ENCODE data around the gene CCDC85C. TPM values are rescaled to one million over a fixed set of nuclear protein-coding genes. Genes with fewer than 3 reads are reported as not detected.

Gene CCDC85C
- total RNA-seq, 2 experiments from 2014 or later = 10.0 to 10.9 TPM

DNA sequence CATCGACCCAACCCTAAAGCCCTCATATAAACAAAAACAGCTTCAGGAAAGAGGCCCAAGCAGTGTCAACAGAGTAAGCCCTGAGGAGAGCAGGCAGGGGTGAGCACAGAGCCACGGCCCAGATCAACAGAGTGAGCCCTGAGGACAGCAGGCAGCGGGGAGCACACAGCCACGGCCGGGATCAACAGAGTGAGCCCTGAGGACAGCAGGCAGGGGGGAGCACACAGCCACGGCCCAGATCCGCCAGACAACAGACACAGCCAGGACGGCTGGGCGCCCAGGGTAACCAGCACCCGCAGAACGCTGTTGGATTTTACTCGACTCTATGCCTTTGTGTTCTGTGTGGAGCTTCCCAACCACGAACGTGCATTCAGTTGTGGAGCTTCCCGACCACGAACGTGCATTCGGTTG, 15.0 kb downstream of the CCDC85C start:
- POLR2A ChIA-PET = no interaction called here
- CTCF ChIA-PET = interaction anchor here (0.6 kb wide), 1 partner anchor 208 kb away, joined by 5 read pairs; no protein-coding TSS in a partner anchor
- Mint-ChIP-seq H3K27me3 (no peaks in the 10 kb centered on the region), H3K9me3 (no peaks in the 10 kb centered on the region), H3K4me1 (peaks cover 2% of the 10 kb centered on the region), H3K4me3 (no peak overlapping the region), H3K27ac (no peak overlapping the region), H3K36me3 (ENCODE audit: low read depth) (no peaks in the 10 kb centered on the region)
- DNase-seq = no peak

DNA sequence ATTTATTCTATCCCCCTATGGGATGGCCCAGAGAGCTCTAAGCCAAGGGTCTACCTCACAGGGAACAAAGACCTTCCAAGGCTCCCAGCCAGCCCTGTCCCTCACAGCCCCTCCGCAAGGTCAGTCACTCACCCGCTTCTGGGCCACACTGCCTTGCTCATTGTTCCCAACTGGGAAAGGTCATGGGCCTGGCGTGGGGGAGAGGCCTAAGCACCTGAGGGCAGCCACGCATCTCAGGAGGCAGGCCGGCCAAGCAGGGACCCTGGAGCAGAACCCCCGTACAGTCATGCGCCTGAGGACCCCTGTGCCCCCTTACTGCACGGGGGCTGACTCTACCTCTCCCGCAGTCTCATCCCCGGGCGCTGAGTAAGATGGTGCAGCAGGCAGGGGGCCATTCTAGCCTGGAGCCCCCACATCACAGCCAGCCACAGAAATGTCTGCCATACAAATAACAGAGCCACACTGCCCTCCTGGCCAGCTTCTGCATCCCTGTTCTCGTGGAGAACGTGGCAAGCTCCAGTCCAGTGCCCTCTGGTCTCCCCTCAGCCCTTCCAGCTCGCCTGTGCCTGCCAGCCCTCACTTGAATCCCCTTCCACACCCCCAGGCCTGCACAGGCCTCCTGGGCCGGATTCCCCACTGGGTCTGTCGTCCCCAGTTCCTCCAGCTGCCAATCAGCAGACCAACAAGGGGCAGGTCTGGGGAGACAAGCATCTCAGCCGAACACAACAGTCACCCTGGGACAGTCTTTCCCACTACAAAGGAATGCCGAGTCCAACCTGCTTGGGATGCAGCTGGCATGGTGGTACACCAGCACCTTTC, 16.3 kb downstream of the CCDC85C start:
- no peak for DNase-seq
- ChIA-PET CTCF (no interaction called here), POLR2A (no interaction called here)
- Mint-ChIP-seq H3K4me3 (no peak overlapping the region), H3K27me3 (no peaks in the 10 kb centered on the region), H3K36me3 (ENCODE audit: low read depth) (no peaks in the 10 kb centered on the region), H3K9me3 (no peaks in the 10 kb centered on the region), H3K4me1 (peaks cover 2% of the 10 kb centered on the region), H3K27ac (no peak overlapping the region)

DNA sequence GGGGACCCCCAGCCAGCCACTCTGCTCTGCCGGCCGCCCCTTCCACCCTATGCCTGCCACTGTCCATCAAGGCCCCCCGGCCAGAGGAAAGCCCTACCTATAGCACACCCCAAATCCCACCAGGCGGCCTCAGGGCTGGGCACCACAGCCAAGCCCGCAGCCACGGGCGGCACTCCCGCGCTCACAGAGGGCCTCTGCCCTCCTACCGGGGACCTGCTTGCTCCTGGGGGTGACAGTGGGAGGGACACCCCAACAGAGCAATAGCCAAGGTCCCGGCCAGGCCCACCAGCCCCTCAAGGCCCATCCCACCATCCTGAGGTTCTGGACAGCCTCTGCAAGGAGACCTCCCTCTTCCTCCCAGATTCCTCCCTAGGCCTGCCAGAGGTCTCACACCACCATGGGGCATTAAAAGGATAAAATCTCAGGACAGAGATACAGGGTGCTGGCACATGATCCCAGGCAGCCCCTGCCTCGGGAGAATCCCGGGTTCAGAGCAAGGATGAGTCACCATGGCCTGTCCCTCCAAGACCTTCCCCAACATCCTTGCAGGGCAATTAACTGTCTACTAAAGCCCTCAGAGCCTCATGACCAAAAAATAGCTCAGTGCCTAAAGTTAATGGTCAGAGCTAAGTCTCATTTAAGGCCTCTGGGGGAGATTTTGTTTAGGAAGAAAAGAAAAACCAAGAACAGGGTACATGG, 17.1 kb downstream of the CCDC85C start:
- DNase-seq = no peak
- CTCF ChIA-PET = no interaction called here
- Mint-ChIP-seq H3K9me3 (no peaks in the 10 kb centered on the region), H3K4me1 (peaks cover 2% of the 10 kb centered on the region), H3K36me3 (ENCODE audit: low read depth) (no peaks in the 10 kb centered on the region), H3K4me3 (no peak overlapping the region), H3K27me3 (no peaks in the 10 kb centered on the region), H3K27ac (no peak overlapping the region)
- POLR2A ChIA-PET = no interaction called here

DNA sequence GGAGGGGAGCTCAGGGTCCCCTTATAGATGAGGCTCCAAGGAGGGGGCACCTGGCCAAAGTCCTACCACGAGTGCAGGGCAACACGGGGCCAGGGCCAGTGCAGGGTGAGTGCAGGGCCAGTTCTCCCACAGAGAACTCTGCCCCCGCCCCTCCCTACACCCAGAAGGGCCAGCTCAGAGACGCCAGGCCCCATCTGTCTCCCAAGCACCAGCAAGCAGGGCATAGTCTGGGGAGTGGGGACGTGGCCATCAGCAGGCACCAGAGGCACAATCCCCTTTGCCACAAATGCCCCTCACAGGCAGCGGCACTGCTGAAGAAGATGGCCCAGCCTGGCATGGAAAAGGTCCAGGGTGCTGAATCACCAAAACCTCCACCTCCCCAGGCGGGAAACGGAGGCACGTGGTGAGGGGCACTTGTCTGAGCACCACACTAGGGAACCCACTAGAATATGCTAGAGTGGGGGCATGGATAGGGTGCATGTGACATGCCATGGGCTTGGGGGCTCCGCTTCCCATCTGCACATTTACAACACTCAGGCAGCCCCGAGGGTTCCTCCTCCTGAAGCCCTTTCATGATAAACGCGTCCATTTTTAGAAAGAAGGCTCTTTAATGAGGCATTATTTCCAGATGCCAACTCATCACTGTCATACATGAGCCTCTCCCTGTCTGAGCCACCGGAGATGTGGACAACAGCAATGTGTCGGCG, 17.8 kb downstream of the CCDC85C start:
- DNase-seq = no peak
- Mint-ChIP-seq H3K27me3 (no peaks in the 10 kb centered on the region), H3K36me3 (ENCODE audit: low read depth) (no peaks in the 10 kb centered on the region), H3K4me1 (peaks cover 2% of the 10 kb centered on the region), H3K9me3 (no peaks in the 10 kb centered on the region), H3K4me3 (no peak overlapping the region), H3K27ac (no peak overlapping the region)
- CTCF ChIA-PET = no interaction called here
- POLR2A ChIA-PET = no interaction called here

DNA sequence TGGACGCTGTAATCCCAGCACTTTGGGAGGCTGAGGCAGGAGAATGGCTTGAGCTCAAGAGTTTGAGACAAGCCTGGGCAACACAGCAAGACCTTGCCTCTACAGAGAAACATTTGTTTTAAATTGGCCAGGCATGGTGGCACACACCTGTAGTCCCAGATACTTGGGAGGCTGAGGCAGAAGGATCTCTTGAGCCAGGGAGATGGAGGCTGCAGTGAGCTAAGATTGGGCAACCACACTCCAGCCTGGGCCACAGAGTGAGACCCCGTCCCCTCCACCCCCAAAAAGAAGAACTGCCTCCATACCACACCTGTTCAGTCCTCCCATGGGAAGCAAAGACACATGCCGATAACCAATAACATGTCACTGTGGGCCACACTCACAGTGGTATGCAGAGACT, 19.2 kb downstream of the CCDC85C start:
- no peak for DNase-seq
- no peak overlapping the region for H3K4me3 Mint-ChIP-seq
- no peaks in the 10 kb centered on the region for H3K36me3 Mint-ChIP-seq (ENCODE audit: low read depth)
- POLR2A ChIA-PET = no interaction called here
- no peaks in the 10 kb centered on the region for H3K27me3 Mint-ChIP-seq
- CTCF ChIA-PET = no interaction called here
- H3K9me3 Mint-ChIP-seq = no peaks in the 10 kb centered on the region
- H3K4me1 Mint-ChIP-seq = peaks cover 2% of the 10 kb centered on the region
- H3K27ac Mint-ChIP-seq = no peak overlapping the region

DNA sequence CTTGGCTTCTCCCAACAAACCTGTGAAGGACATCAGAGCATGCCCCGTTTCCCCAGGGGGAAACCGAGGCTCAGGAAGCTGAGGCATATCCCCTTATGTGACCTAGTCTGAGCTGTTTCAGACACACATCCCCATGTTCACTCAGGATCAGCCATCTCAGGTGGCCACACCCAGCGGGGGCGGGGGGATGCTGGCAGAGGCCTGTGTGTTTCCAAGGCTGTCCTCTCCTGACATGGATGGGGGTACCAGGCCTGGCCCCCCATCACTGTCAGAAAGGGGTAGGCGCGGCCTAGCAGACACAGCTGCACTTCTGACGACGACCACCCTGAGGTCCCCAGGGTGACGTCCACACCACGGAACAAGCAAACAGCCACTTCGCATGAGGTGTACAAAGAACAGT, 22.1 kb downstream of the CCDC85C start:
- ChIA-PET CTCF (no interaction called here), POLR2A (no interaction called here)
- no peaks in the 10 kb centered on the region for H3K9me3 Mint-ChIP-seq
- no peaks in the 10 kb centered on the region for H3K4me1 Mint-ChIP-seq
- no peaks in the 10 kb centered on the region for H3K27me3 Mint-ChIP-seq
- no peak for DNase-seq
- no peak overlapping the region for H3K4me3 Mint-ChIP-seq
- no peaks in the 10 kb centered on the region for H3K36me3 Mint-ChIP-seq (ENCODE audit: low read depth)
- no peak overlapping the region for H3K27ac Mint-ChIP-seq

DNA sequence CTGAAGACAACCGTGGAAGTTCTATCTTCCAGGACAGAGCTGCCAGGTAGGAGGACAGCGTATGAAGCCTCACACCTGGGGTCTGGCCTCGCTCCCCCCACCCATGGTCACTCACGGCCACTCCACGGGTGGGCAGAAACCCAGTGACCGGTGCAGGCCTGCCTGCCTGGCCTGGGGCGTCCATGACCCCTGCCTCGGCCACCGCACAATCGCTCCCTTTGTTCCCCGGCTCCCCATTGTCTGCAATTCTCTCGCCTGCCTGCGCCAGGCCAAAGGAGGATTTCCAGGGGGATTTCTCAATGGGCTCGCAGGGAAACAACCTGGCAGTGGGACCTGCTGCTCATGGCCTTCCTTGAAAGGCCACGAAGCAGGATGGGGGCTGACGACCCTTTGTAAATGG, 22.6 kb downstream of the CCDC85C start:
- no peak for DNase-seq
- H3K4me1 Mint-ChIP-seq = no peaks in the 10 kb centered on the region
- POLR2A ChIA-PET = no interaction called here
- no peaks in the 10 kb centered on the region for H3K9me3 Mint-ChIP-seq
- H3K27me3 Mint-ChIP-seq = no peaks in the 10 kb centered on the region
- no peak overlapping the region for H3K27ac Mint-ChIP-seq
- no peaks in the 10 kb centered on the region for H3K36me3 Mint-ChIP-seq (ENCODE audit: low read depth)
- H3K4me3 Mint-ChIP-seq = no peak overlapping the region
- CTCF ChIA-PET = no interaction called here

DNA sequence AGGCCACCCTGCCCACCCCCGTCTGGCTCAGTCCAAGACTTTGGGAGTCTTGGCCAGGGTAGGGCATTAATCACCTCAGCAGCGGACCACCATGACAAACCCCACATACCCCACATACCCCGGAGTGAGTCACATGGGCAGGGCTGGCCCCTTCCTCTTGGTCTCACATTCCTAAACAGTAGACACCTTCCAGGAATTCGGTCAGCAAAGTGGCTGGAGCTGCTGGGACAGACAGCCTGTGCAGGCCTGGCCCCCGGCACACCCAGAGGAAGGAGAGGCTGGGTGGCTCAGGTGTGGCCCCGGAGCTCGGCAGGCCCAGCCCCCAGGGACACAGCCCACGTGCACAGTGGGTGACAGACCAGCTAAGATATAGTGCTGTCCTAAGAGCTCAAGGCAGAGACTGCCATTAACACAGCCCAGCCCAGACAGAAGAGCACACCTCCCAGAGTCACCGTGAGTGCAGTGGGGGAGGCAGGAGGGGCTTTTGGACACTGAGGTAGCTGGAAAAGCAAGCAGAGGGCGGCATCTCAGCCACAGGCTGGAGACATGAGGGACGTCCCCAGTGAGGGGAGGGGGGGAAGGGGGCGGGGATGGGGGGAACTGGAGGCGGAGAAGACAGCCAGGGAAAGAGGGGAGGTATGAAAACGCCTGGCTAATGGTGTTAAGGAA, 24.0 kb downstream of the CCDC85C start:
- ChIA-PET POLR2A (no interaction called here), CTCF (no interaction called here)
- DNase-seq = no peak
- Mint-ChIP-seq H3K36me3 (ENCODE audit: low read depth) (no peaks in the 10 kb centered on the region), H3K4me1 (no peaks in the 10 kb centered on the region), H3K27me3 (no peaks in the 10 kb centered on the region), H3K4me3 (no peak overlapping the region), H3K9me3 (no peaks in the 10 kb centered on the region), H3K27ac (no peak overlapping the region)

DNA sequence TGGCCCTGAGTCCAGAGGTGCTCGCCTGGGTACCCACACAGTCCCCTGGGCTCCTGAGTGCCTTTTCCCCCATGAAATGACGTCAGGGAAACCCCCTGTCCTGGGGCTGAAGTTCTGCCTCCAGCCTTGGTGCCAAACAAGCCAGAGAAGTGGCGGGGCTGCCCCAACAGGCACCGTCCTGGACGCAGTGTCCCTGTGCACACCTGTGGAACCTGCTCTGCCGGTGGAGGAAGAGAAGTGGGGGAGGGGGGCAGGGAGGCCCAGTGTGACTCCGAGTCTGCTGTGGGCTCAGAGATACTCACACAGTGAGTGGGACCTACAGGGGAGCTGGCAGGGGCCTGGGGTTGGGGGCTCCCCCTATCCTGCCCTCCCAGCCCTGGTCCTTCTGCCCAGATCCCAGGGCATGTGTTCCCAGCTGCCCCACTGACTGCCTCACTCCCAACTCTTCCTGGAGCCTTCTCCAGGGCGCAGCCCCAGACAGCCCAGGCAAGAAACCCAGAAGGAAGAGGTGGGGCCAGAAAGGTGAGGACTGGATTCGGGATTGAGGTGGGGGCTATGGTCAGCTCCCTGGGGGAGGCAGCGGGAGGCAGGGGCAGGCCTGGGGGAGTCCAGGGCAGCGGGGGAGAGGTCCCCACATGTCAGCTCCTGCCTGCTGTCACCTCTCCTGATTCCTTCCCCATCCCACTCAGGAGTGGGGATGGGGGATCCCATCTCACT, 24.7 kb downstream of the CCDC85C start:
- Mint-ChIP-seq H3K27me3 (no peaks in the 10 kb centered on the region), H3K4me3 (no peak overlapping the region), H3K36me3 (ENCODE audit: low read depth) (no peaks in the 10 kb centered on the region), H3K4me1 (no peaks in the 10 kb centered on the region), H3K27ac (no peak overlapping the region), H3K9me3 (no peaks in the 10 kb centered on the region)
- DNase-seq = no peak
- ChIA-PET POLR2A (no interaction called here), CTCF (no interaction called here)

DNA sequence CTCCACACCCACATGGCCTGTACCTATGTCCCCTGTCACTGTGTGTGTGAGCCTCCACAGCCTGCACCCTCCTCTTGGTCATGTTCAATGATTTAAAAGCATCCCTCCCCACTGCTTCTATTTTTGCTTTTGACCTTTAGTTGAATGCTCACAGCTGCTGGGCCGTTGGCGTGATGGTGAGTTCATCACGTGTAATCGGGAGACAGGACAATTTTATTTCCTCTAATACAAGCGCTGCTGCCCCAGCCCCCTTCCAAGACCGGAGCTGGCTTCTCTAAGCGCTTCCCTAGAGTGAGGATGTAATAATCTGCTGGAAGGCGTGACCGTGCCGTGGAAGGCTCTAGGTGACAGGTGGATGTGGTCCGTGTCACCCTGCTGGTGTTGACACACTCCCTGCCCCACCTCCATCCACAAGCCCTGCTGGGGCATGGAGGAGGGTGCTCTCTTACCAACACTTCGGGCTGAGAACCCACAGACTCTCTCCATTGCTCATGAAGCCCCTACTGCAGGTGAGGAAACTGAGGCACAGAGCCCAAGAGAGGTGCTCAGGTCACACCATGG, 25.4 kb downstream of the CCDC85C start:
- Mint-ChIP-seq H3K4me3 (no peak overlapping the region), H3K9me3 (no peaks in the 10 kb centered on the region), H3K27ac (no peak overlapping the region), H3K27me3 (no peaks in the 10 kb centered on the region), H3K36me3 (ENCODE audit: low read depth) (no peaks in the 10 kb centered on the region), H3K4me1 (no peaks in the 10 kb centered on the region)
- POLR2A ChIA-PET = no interaction called here
- CTCF ChIA-PET = no interaction called here
- DNase-seq = no peak

DNA sequence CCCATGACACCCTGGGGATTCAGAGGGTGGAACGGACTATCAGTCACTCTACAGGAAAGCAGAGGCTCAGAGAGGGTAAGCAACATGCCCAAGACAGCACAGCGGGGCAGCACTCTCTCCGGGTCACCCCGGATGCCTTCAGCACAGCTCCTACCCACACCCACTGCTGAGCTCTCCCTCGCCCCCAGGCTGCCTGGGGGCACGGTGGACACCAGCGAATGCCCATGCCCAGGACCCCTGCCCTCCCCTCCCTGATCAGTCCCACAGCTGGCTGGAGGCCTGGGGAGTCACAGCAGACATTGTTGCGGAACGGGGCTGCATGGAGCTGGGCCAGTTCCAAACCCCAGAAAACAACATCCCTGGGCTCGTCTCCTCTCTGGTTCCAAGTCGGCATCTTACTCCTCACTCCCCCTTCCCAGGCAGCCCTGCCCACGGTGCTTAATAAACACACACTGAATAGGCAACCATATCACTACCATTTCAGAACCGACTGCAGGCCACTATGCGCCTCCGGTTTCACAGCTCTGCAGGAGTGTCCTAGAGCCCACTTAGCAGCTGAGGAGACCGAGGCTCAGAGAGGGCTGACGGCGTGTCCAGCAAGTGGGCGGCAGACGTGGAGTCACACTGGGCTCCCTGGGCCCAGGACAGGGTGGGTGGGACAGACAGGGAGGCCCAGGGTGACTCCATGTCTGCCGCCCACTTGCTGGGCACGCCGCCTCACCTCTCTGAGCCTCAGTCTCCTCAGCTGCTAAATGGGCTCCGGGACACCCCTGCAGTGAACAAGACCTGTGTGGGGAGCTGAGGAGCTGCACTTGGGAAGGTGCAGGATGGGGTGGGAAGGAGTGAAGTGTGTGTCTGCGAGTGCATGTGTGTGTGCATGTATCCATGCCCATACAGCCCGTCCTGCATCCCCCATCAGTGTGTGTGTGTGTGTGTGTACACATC, 27.0 kb downstream of the CCDC85C start:
- DNase-seq = no peak
- CTCF ChIA-PET = interaction anchor here (1.0 kb wide), 1 partner anchor 124 kb away, joined by 3 read pairs; no protein-coding TSS in a partner anchor
- Mint-ChIP-seq H3K27me3 (no peaks in the 10 kb centered on the region), H3K4me1 (no peaks in the 10 kb centered on the region), H3K4me3 (no peak overlapping the region), H3K36me3 (ENCODE audit: low read depth) (no peaks in the 10 kb centered on the region), H3K27ac (no peak overlapping the region), H3K9me3 (no peaks in the 10 kb centered on the region)
- POLR2A ChIA-PET = no interaction called here

Data from activated CD4-positive, alpha-beta T cell treated with anti-CD3 and anti-CD28 coated beads, Interleukin-2, amount 10 ng/mL, durations not matched to agents 7 days and 5 days (primary cell).